Spleen (tissue), 11 donors: ENCODE data around the gene USP54. TPM values are rescaled to one million over a fixed set of nuclear protein-coding genes. Genes with fewer than 3 reads are reported as not detected.

Experiments
- DNase-seq: peaks from one replicate; pipeline ENCODE4 v3.0.0-alpha.2; 2020
- H3K27ac ChIP-seq, 8 donors: fragments of 200-600 bp; sonication (generic) in 7 of 8; 1 replicate in 4 of 8; 2 replicates in 4 of 8; pipeline versions ENCODE4 v1.5.0 to v1.8.0; 2016 to 2021; ENCODE audit warnings: inconsistent platforms in 4 of 8, mild to moderate bottlenecking in 4 of 8, moderate library complexity in 1 of 8
- H3K27me3 ChIP-seq, 7 donors: fragments of 200-600 bp; sonication (generic) in 6 of 7; replicated peaks in 1 of 7; 1 replicate in 4 of 7; 2 replicates in 3 of 7; pipeline versions ENCODE4 v1.5.0 to v1.8.0; 2016 to 2021; ENCODE audit warnings: inconsistent platforms in 3 of 7, mild to moderate bottlenecking in 1 of 7
- H3K36me3 ChIP-seq, 6 donors: fragments of 200-600 bp; sonication (generic) in 5 of 6; 1 replicate in 4 of 6; 2 replicates in 2 of 6; pipeline versions ENCODE4 v1.5.0 to v1.8.0; 2016 to 2021; ENCODE audit warnings: inconsistent platforms in 2 of 6
- H3K4me1 ChIP-seq, 6 donors: fragments of 200-600 bp; sonication (generic) in 5 of 6; 1 replicate in 3 of 6; 2 replicates in 3 of 6; pipeline versions ENCODE4 v1.5.0 to v1.8.0; 2016 to 2021; ENCODE audit warnings: inconsistent platforms in 3 of 6
- H3K4me3 ChIP-seq, 8 donors: fragments of 200-600 bp; sonication (generic) in 7 of 8; 1 replicate in 4 of 8; 2 replicates in 4 of 8; pipeline versions ENCODE4 v1.5.0 to v1.8.0; 2016 to 2021; ENCODE audit warnings: inconsistent platforms in 4 of 8, mild to moderate bottlenecking in 4 of 8, moderate library complexity in 2 of 8
- H3K9me3 ChIP-seq, 8 donors: fragments of 200-600 bp; sonication (generic) in 7 of 8; 1 replicate in 4 of 8; 2 replicates in 4 of 8; pipeline versions ENCODE4 v1.5.0 to v1.8.0; 2016 to 2021; ENCODE audit warnings: inconsistent platforms in 4 of 8
- CTCF ChIP-seq, 11 experiments: fragments of 200-600 bp in 7 of 11; fragments of 450-650 bp in 4 of 11; sonication (generic) in 4 of 11; IDR thresholded peaks in 8 of 11; conservative IDR thresholded peaks in 3 of 11; 1 replicate in 7 of 11; 2 replicates in 4 of 11; pipeline versions ENCODE4 v1.4.0 to v1.8.0; 2016 to 2021; ENCODE audit warnings: antibody characterized with exemption in 11 of 11, inconsistent platforms in 4 of 11, mild to moderate bottlenecking in 1 of 11
- POLR2A ChIP-seq, 3 donors: fragments of 450-650 bp; IDR thresholded peaks; one replicate each; pipeline ENCODE4 v1.5.1; 2017; ENCODE audit warnings: antibody characterized with exemption in 3 of 3, mild to moderate bottlenecking in 1 of 3
- POLR2AphosphoS5 ChIP-seq, 3 donors: sonication (generic); formaldehyde crosslinking; IDR thresholded peaks; one replicate each; pipeline ENCODE4 v1.5.1; 2017; ENCODE audit warnings: antibody characterized with exemption in 3 of 3
- WGBS, 5 donors: extraction: QIAGEN DNeasy Blood & Tissue Kit in 3 of 5; methylation state at CpG; one replicate each; pipeline versions ENCODE4 v1.1.5 to v1.1.7; 2013 to 2018; 5-methylcytosine and 5-hydroxymethylcytosine counted together
- intact Hi-C: fragments of 100-400 bp; cut with DNase I; formaldehyde crosslinking; loops from one replicate; pipeline ENCODE4 v1.15.0; 2023; ENCODE audit warnings: low total_unique reads
- polyA plus RNA-seq, 3 donors: library from polyadenylated mRNA; stranded (reverse); fragments of 200-250 nt; gene quantifications; one replicate each; pipeline ENCODE4 v1.2.1, GENCODE V29; 2013
- total RNA-seq, 7 donors: library from RNA; depleted of rRNA in 3 of 7; stranded (reverse); fragments of >200 nt in 3 of 7; fragmentation: NEBNext Ultra II Directional in 4 of 7; extraction: Animal tissue kit (Norgen Biotek cat#: 25700) in 4 of 7; gene quantifications; one replicate each; pipeline versions ENCODE4 v1.1.0 to v1.2.1, GENCODE V29; 2016 to 2021
- donor health status: healthy with polysubstance abuse.
- donor health status: DM: no; HTN: no; CAD: no; lungs with moderate emphysema.
- donor health status: DM: no; HTN: no; CAD: no.
- donor health status: Bipolar disorder and iron deficiency.
- donor health status: healthy.
- donor health status: DM: no; HTN: no; CAD: no.
- donor health status: DM: yes; HTN: yes; CAD: no.

USP54 gene
- total and polyA plus RNA-seq, 10 donors: 1.1 to 16.8 (median 8.9) TPM

- Histone ChIP-seq H3K9me3 (no peaks in the 10 kb centered on the region), H3K4me1 (peaks cover 0 to 31% (median 9%) of the 10 kb centered on the region in 6 donors), H3K27me3 (no peaks in the 10 kb centered on the region), H3K27ac (no peak overlapping the region), H3K36me3 (peaks cover 0 to 48% (median 10%) of the 10 kb centered on the region in 6 donors), H3K4me3 (no peak overlapping the region)
- no peak for TF ChIP-seq POLR2A (IDR thresholded peaks at IDR 0.05)
- no peak for TF ChIP-seq CTCF (IDR thresholded peaks at IDR 0.05 in 8 of 11, conservative IDR thresholded peaks at IDR 0.05 in 3 of 11)
- no peak for TF ChIP-seq POLR2AphosphoS5 (IDR thresholded peaks at IDR 0.05)
- DNase-seq: no peak
- 71 to 90% (median 81%) methylated on average over 1 of the region's 1 CpG for WGBS, 5 donors
- intact Hi-C loops: no loop called here
Observed at GRCh38 chr10:73485320-73485719, 105.8 kb downstream of the USP54 start.

- TF ChIP-seq CTCF (IDR thresholded peaks at IDR 0.05 in 8 of 11, conservative IDR thresholded peaks at IDR 0.05 in 3 of 11): no peak
- no peak for TF ChIP-seq POLR2AphosphoS5 (IDR thresholded peaks at IDR 0.05)
- no peak for TF ChIP-seq POLR2A (IDR thresholded peaks at IDR 0.05)
- Histone ChIP-seq H3K27ac (no peak overlapping the region), H3K4me1 (peaks cover 0 to 27% (median 2%) of the 10 kb centered on the region in 6 donors), H3K9me3 (no peaks in the 10 kb centered on the region), H3K4me3 (no peak overlapping the region), H3K27me3 (no peaks in the 10 kb centered on the region), H3K36me3 (peaks cover 0 to 67% (median 47%) of the 10 kb centered on the region in 6 donors)
- DNase-seq: no peak
- WGBS, 5 donors: 67 to 88% (median 82%) methylated on average over 7 of the region's 7 CpGs
- intact Hi-C loops: no loop called here
Observed at GRCh38 chr10:73480158-73480557, 111.0 kb downstream of the USP54 start.

- Histone ChIP-seq H3K27ac (no peak overlapping the region), H3K4me3 (no peak overlapping the region), H3K4me1 (peaks cover 0 to 23% (median 2%) of the 10 kb centered on the region in 6 donors), H3K36me3 (peaks cover 0 to 80% (median 61%) of the 10 kb centered on the region in 6 donors), H3K27me3 (no peaks in the 10 kb centered on the region), H3K9me3 (no peaks in the 10 kb centered on the region)
- DNase-seq: no peak
- intact Hi-C loops: no loop called here
- TF ChIP-seq POLR2A (IDR thresholded peaks at IDR 0.05) (no peak), CTCF (IDR thresholded peaks at IDR 0.05 in 8 of 11, conservative IDR thresholded peaks at IDR 0.05 in 3 of 11) (no peak), POLR2AphosphoS5 (IDR thresholded peaks at IDR 0.05) (no peak)
- 51 to 68% (median 56%) methylated on average over 3 of the region's 3 CpGs for WGBS, 5 donors
Observed at GRCh38 chr10:73478636-73479035, 112.5 kb downstream of the USP54 start.

GRCh38 chr10:73471226-73471625, 119.9 kb downstream of the USP54 start:
- no peaks in the 10 kb centered on the region for H3K27me3 ChIP-seq
- intact Hi-C loops: no loop called here
- no peak for DNase-seq
- 86 to 93% (median 91%) methylated on average over 3 of the region's 3 CpGs for WGBS, 5 donors
- no peak overlapping the region for H3K4me3 ChIP-seq
- TF ChIP-seq POLR2A (IDR thresholded peaks at IDR 0.05) (no peak), CTCF (IDR thresholded peaks at IDR 0.05 in 8 of 11, conservative IDR thresholded peaks at IDR 0.05 in 3 of 11) (no peak), POLR2AphosphoS5 (IDR thresholded peaks at IDR 0.05) (no peak)
- H3K36me3 ChIP-seq: peaks cover 0 to 100% (median 78%) of the 10 kb centered on the region in 6 donors
- no peaks in the 10 kb centered on the region for H3K9me3 ChIP-seq
- H3K27ac ChIP-seq: no peak overlapping the region
- H3K4me1 ChIP-seq: peaks cover 0 to 18% (median 0%) of the 10 kb centered on the region in 6 donors
